ENCODE results near the gene SYT14.

SYT14 gene

GRCh38 chr1:209983953-209984352 is 45.9 kb downstream of the SYT14 start:
- Histone ChIP-seq H3K9ac (ENCODE audit: low read depth in 1 of 2, low read length in 2 of 2) (no peak overlapping the region), H3K4me3 (ENCODE audit: low read length in 2 of 2) (no peak overlapping the region), H3K27ac (ENCODE audit: low read depth in 2 of 2, low read length in 2 of 2) (no peak overlapping the region), H3K4me1 (ENCODE audit: control insufficient read depth in 2 of 2, insufficient read depth in 2 of 2, low read length in 2 of 2) (no peaks in the 10 kb centered on the region), H3K9me3 (ENCODE audit: control insufficient read depth in 2 of 2, low read length in 2 of 2) (no peaks in the 10 kb centered on the region), H3K27me3 (ENCODE audit: control insufficient read depth in 2 of 2, insufficient read depth in 2 of 2, low read length in 2 of 2) (no peaks in the 10 kb centered on the region), H3K36me3 (ENCODE audit: control insufficient read depth in 2 of 2, insufficient read depth in 2 of 2, low read length in 2 of 2) (no peaks in the 10 kb centered on the region)

GRCh38 chr1:209985002-209985401 is 47.0 kb downstream of the SYT14 start:
- no peak overlapping the region for H3K9ac ChIP-seq (ENCODE audit: low read depth in 1 of 2, low read length in 2 of 2)
- no peaks in the 10 kb centered on the region for H3K36me3 ChIP-seq (ENCODE audit: control insufficient read depth in 2 of 2, insufficient read depth in 2 of 2, low read length in 2 of 2)
- no peaks in the 10 kb centered on the region for H3K27me3 ChIP-seq (ENCODE audit: control insufficient read depth in 2 of 2, insufficient read depth in 2 of 2, low read length in 2 of 2)
- no peak overlapping the region for H3K27ac ChIP-seq (ENCODE audit: low read depth in 2 of 2, low read length in 2 of 2)
- H3K4me1 ChIP-seq (ENCODE audit: control insufficient read depth in 2 of 2, insufficient read depth in 2 of 2, low read length in 2 of 2), result no peaks in the 10 kb centered on the region
- H3K9me3 ChIP-seq (ENCODE audit: control insufficient read depth in 2 of 2, low read length in 2 of 2), result no peaks in the 10 kb centered on the region
- no peak overlapping the region for H3K4me3 ChIP-seq (ENCODE audit: low read length in 2 of 2)

DNA sequence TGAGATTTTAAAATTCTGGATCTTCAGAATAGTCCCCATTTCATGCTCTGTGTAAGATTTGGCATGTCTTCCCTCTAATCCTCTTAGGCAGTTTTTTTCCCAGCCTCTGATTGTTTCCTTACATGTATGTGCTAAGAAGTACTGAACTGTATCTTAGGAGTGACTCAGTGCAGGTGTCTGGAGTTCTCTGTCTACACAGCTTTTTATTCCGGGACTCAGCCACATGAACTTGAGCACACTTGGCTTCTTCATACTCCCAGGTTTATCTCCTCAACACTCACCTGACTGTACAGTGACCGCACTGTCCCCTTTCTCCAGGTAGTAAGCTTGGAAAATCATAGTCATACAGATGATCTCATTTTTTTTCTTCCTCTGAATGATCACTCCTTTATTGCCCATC is 50.7 kb downstream of the SYT14 start:
- Histone ChIP-seq H3K9me3 (ENCODE audit: control insufficient read depth in 2 of 2, low read length in 2 of 2) (no peaks in the 10 kb centered on the region), H3K4me1 (ENCODE audit: control insufficient read depth in 2 of 2, insufficient read depth in 2 of 2, low read length in 2 of 2) (no peaks in the 10 kb centered on the region), H3K36me3 (ENCODE audit: control insufficient read depth in 2 of 2, insufficient read depth in 2 of 2, low read length in 2 of 2) (no peaks in the 10 kb centered on the region), H3K27me3 (ENCODE audit: control insufficient read depth in 2 of 2, insufficient read depth in 2 of 2, low read length in 2 of 2) (no peaks in the 10 kb centered on the region), H3K4me3 (ENCODE audit: low read length in 2 of 2) (no peak overlapping the region), H3K27ac (ENCODE audit: low read depth in 2 of 2, low read length in 2 of 2) (no peak overlapping the region), H3K9ac (ENCODE audit: low read depth in 1 of 2, low read length in 2 of 2) (no peak overlapping the region)

GRCh38 chr1:209989525-209989924 is 51.5 kb downstream of the SYT14 start:
- Histone ChIP-seq H3K9ac (ENCODE audit: low read depth in 1 of 2, low read length in 2 of 2) (no peak overlapping the region), H3K4me1 (ENCODE audit: control insufficient read depth in 2 of 2, insufficient read depth in 2 of 2, low read length in 2 of 2) (no peaks in the 10 kb centered on the region), H3K27me3 (ENCODE audit: control insufficient read depth in 2 of 2, insufficient read depth in 2 of 2, low read length in 2 of 2) (no peaks in the 10 kb centered on the region), H3K4me3 (ENCODE audit: low read length in 2 of 2) (no peak overlapping the region), H3K36me3 (ENCODE audit: control insufficient read depth in 2 of 2, insufficient read depth in 2 of 2, low read length in 2 of 2) (no peaks in the 10 kb centered on the region), H3K9me3 (ENCODE audit: control insufficient read depth in 2 of 2, low read length in 2 of 2) (no peaks in the 10 kb centered on the region), H3K27ac (ENCODE audit: low read depth in 2 of 2, low read length in 2 of 2) (no peak overlapping the region)

- Histone ChIP-seq H3K4me3 (ENCODE audit: low read length in 2 of 2) (no peak overlapping the region), H3K9me3 (ENCODE audit: control insufficient read depth in 2 of 2, low read length in 2 of 2) (no peaks in the 10 kb centered on the region), H3K27me3 (ENCODE audit: control insufficient read depth in 2 of 2, insufficient read depth in 2 of 2, low read length in 2 of 2) (no peaks in the 10 kb centered on the region), H3K36me3 (ENCODE audit: control insufficient read depth in 2 of 2, insufficient read depth in 2 of 2, low read length in 2 of 2) (no peaks in the 10 kb centered on the region), H3K9ac (ENCODE audit: low read depth in 1 of 2, low read length in 2 of 2) (no peak overlapping the region), H3K4me1 (ENCODE audit: control insufficient read depth in 2 of 2, insufficient read depth in 2 of 2, low read length in 2 of 2) (no peaks in the 10 kb centered on the region), H3K27ac (ENCODE audit: low read depth in 2 of 2, low read length in 2 of 2) (no peak overlapping the region)
Observed at GRCh38 chr1:209993061-209993830, 55.2 kb downstream of the SYT14 start.

- H3K9ac ChIP-seq (ENCODE audit: low read depth in 1 of 2, low read length in 2 of 2), result no peak overlapping the region
- H3K9me3 ChIP-seq (ENCODE audit: control insufficient read depth in 2 of 2, low read length in 2 of 2), result no peaks in the 10 kb centered on the region
- no peaks in the 10 kb centered on the region for H3K4me1 ChIP-seq (ENCODE audit: control insufficient read depth in 2 of 2, insufficient read depth in 2 of 2, low read length in 2 of 2)
- no peak overlapping the region for H3K27ac ChIP-seq (ENCODE audit: low read depth in 2 of 2, low read length in 2 of 2)
- no peaks in the 10 kb centered on the region for H3K27me3 ChIP-seq (ENCODE audit: control insufficient read depth in 2 of 2, insufficient read depth in 2 of 2, low read length in 2 of 2)
- no peak overlapping the region for H3K4me3 ChIP-seq (ENCODE audit: low read length in 2 of 2)
- H3K36me3 ChIP-seq (ENCODE audit: control insufficient read depth in 2 of 2, insufficient read depth in 2 of 2, low read length in 2 of 2), result no peaks in the 10 kb centered on the region
Observed at GRCh38 chr1:209996348-209996747, 58.3 kb downstream of the SYT14 start.

- Histone ChIP-seq H3K27me3 (ENCODE audit: control insufficient read depth in 2 of 2, insufficient read depth in 2 of 2, low read length in 2 of 2) (no peaks in the 10 kb centered on the region), H3K27ac (ENCODE audit: low read depth in 2 of 2, low read length in 2 of 2) (no peak overlapping the region), H3K9me3 (ENCODE audit: control insufficient read depth in 2 of 2, low read length in 2 of 2) (no peaks in the 10 kb centered on the region), H3K36me3 (ENCODE audit: control insufficient read depth in 2 of 2, insufficient read depth in 2 of 2, low read length in 2 of 2) (no peaks in the 10 kb centered on the region), H3K9ac (ENCODE audit: low read depth in 1 of 2, low read length in 2 of 2) (no peak overlapping the region), H3K4me1 (ENCODE audit: control insufficient read depth in 2 of 2, insufficient read depth in 2 of 2, low read length in 2 of 2) (no peaks in the 10 kb centered on the region), H3K4me3 (ENCODE audit: low read length in 2 of 2) (no peak overlapping the region)
Observed at GRCh38 chr1:209999005-209999404, 61.0 kb downstream of the SYT14 start.

DNA sequence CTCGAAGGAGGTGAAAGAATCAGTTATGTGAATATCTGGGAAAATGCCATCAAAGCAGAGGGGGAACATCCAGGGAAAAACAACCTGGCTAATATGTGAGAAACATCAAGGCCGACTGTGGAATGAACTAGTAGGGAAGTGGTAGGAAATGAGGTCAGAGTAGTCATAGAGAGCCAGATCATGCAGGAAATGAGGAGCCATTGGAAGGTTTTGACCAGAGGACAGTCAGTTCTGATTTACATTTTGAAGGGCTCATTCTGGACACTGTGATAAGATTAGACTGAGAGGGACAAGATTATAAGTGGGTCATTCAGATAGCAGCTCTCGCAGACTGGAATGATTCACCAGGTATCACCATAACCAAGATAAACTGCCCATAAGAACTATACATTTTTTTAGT is 63.7 kb downstream of the SYT14 start:
- Histone ChIP-seq H3K36me3 (ENCODE audit: control insufficient read depth in 2 of 2, insufficient read depth in 2 of 2, low read length in 2 of 2) (no peaks in the 10 kb centered on the region), H3K9ac (ENCODE audit: low read depth in 1 of 2, low read length in 2 of 2) (no peak overlapping the region), H3K27me3 (ENCODE audit: control insufficient read depth in 2 of 2, insufficient read depth in 2 of 2, low read length in 2 of 2) (no peaks in the 10 kb centered on the region), H3K4me1 (ENCODE audit: control insufficient read depth in 2 of 2, insufficient read depth in 2 of 2, low read length in 2 of 2) (no peaks in the 10 kb centered on the region), H3K4me3 (ENCODE audit: low read length in 2 of 2) (no peak overlapping the region), H3K27ac (ENCODE audit: low read depth in 2 of 2, low read length in 2 of 2) (no peak overlapping the region), H3K9me3 (ENCODE audit: control insufficient read depth in 2 of 2, low read length in 2 of 2) (no peaks in the 10 kb centered on the region)

DNA sequence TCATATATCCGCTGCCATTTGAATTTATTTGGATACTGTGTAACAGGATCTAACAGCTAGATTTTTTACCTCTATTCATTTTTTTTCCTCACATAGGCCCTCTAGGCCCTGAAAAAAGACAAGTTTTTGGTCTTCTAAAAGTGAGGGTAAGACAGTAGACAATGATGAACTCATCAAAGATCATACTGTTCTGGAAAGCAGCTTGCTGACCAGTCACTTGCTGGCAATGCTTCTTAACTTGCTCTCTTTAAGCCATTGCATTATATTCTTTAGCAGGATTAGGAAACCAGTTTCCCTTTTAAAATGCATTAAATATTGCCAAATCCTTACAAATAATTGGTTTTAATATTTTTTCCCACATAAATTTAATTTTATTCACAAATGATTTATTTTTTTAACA is 65.5 kb downstream of the SYT14 start:
- Histone ChIP-seq H3K27me3 (ENCODE audit: control insufficient read depth in 2 of 2, insufficient read depth in 2 of 2, low read length in 2 of 2) (no peaks in the 10 kb centered on the region), H3K9ac (ENCODE audit: low read depth in 1 of 2, low read length in 2 of 2) (no peak overlapping the region), H3K27ac (ENCODE audit: low read depth in 2 of 2, low read length in 2 of 2) (no peak overlapping the region), H3K4me3 (ENCODE audit: low read length in 2 of 2) (no peak overlapping the region), H3K36me3 (ENCODE audit: control insufficient read depth in 2 of 2, insufficient read depth in 2 of 2, low read length in 2 of 2) (no peaks in the 10 kb centered on the region), H3K4me1 (ENCODE audit: control insufficient read depth in 2 of 2, insufficient read depth in 2 of 2, low read length in 2 of 2) (no peaks in the 10 kb centered on the region), H3K9me3 (ENCODE audit: control insufficient read depth in 2 of 2, low read length in 2 of 2) (no peaks in the 10 kb centered on the region)

- no peaks in the 10 kb centered on the region for H3K9me3 ChIP-seq (ENCODE audit: control insufficient read depth in 2 of 2, low read length in 2 of 2)
- no peaks in the 10 kb centered on the region for H3K36me3 ChIP-seq (ENCODE audit: control insufficient read depth in 2 of 2, insufficient read depth in 2 of 2, low read length in 2 of 2)
Observed at GRCh38 chr1:210010161-210010560, 72.1 kb downstream of the SYT14 start.

More at GRCh38 chr1:210010161-210010560, 72.1 kb downstream of the SYT14 start:
- no peak overlapping the region for H3K4me3 ChIP-seq (ENCODE audit: low read length in 2 of 2)
- no peaks in the 10 kb centered on the region for H3K27me3 ChIP-seq (ENCODE audit: control insufficient read depth in 2 of 2, insufficient read depth in 2 of 2, low read length in 2 of 2)
- no peaks in the 10 kb centered on the region for H3K4me1 ChIP-seq (ENCODE audit: control insufficient read depth in 2 of 2, insufficient read depth in 2 of 2, low read length in 2 of 2)
- H3K27ac ChIP-seq (ENCODE audit: low read depth in 2 of 2, low read length in 2 of 2), result no peak overlapping the region
- H3K9ac ChIP-seq (ENCODE audit: low read depth in 1 of 2, low read length in 2 of 2), result no peak overlapping the region

Data from mucosa of rectum (tissue), 2 donors.